Stimulated activated CD8-positive, alpha-beta memory T cell treated with anti-CD3 and anti-CD28 coated beads, Interleukin-12 subunit alpha, Interleukin-12 subunit beta, amount 100 ng/mL, for 1 hour (primary cell): ENCODE results near the gene TBC1D22A.

ENCODE experiments used
- DNase-seq: peaks from one replicate; pipeline ENCODE4 v3.0.0-alpha.2; 2020; ENCODE audit warnings: low read depth

TBC1D22A gene

DNA sequence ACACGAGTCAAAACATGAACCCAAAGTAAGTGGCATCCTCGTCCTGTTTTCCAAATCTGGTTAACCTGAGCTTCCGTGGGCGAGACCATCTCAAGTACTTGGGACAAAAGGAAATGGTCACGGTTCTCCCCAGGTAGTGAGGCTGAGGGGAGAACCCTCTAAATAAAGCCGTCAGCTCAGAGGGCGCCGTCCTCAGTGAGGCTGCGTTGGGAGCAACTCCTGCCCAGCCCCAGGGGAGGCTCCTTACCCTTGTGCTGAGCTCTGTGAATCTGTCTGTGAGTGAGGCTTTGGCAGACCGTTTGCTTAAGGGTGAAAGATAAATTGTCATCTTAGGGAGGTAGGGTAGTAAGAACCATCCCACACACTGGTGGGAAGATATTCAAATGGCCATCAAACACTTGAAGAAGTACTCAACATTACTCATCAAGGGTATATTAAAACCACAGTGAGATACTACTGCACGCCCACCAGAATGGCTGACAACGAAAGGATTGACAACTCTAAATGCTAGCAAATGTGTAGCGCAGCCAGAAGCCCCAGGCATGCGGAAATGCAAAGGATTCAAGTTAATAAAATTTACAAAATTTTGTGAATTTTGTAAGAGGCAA, 321.0 kb downstream of the TBC1D22A start:
- DNase-seq, result no peak

GRCh38 chr22:47084226-47084625, 321.8 kb downstream of the TBC1D22A start:
- no peak for DNase-seq

- DNase-seq, result no peak
Measured at GRCh38 chr22:47086596-47087248, 324.3 kb downstream of the TBC1D22A start.

DNA sequence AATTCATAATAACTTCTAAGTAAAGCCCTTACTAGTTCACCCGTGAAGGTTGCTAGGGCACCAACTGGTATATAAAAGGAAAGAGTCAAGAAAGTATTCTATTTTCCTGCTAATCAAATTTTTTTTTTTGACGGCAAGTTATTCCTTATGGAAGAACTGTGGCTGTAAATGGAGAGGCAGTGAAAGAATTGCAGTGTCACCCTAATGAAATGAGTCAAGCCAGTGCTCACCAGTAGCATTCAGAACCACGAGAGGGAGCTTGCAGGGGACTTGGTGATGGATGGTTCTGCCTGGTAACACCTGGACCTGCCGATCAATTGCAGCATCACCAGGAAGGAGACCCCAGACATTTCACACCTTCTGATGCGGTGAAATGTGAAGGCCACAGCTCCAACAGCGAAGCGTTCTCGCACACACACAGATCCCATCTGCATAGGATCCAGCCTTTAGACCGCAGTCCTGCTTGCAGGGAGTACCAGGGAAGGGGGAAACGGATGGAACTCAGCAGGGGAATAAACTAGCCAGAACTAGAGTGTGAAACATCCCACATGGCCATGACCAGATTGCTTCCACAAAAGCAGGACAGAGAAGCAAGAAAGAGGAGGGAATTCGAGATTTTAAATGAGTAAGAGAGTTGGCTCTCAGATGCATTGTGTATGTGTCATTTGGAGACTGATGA, 326.2 kb downstream of the TBC1D22A start:
- DNase-seq, result no peak

DNA sequence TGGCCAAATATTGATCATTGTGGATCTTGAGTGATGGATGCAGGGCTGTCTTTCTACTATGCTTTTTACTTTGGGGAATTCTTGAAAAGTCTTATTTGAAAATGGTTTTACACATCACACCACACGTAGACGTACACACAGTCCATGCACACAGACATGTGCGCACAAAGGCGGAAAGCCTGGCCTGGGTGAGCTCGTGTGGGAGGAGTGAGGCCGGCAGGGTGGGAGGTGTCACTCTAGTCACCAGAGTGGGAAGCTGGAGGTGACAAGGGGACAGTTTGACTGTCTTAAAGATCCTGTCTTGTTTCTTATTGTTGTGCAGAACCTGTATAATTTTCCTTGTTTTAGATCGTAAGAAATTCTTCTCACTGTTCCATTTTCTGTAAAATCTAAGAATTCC, 326.9 kb downstream of the TBC1D22A start:
- DNase-seq, result no peak

DNA sequence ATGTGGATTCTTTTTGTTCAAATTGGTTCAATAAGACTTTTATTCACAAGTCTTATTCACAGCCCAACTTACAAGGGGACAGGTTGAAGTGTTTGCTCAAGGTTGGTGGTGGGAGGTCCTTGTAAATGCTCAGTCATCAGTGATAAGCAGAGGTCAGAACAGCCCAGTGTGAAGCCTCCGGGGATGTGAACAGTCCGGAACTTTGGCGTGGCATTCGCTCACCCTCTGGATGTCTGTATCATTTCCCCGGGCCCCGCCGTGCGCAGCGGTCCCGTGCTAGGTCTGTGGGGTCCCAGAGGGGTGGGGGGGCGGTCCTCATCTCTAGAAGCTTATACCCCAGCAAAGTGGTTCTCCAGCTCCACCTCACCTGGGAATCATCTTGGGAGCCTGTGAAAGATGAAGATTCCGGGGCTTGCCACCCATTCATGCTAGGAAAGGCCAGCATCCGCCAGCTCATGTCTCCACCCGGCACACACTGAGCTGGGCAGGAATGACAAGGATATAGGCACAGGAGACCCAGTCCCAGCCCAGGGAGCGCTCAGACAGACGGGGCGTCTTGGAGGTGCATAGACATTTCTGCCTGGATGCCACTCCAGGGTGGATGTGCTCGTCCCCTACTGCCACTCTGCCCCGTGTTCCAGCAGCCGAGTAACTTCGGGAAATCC, 327.5 kb downstream of the TBC1D22A start:
- no peak for DNase-seq

DNA sequence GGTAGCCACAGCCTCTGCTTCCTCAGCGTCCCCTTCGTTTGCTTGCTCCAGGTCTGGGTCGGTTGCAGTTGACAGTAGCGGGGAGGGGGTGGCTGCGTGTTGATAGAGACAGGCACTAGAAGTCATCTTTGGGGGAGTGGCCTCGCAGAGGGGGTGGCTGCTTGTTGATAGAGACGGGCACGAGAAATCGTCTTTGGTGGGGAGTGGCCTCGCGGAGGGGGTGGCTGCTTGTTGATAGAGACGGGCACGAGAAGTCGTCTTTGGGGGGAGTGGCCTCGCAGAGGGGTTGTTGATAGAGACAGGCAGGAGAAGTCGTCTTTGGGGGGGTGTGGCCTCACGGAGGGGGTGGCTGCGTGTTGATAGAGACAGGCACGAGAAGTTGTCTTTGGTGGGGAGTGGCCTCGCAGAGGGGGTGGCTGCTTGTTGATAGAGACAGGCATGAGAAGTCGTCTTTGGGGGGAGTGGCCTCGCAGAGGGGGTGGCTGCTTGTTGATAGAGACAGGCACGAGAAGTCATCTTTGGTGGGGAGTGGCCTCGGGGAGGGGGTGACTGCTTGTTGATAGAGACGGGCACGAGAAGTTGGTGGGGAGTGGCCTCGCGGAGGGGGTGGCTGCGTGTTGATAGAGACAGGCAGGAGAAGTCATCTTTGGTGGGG, 328.3 kb downstream of the TBC1D22A start:
- no peak for DNase-seq

DNA sequence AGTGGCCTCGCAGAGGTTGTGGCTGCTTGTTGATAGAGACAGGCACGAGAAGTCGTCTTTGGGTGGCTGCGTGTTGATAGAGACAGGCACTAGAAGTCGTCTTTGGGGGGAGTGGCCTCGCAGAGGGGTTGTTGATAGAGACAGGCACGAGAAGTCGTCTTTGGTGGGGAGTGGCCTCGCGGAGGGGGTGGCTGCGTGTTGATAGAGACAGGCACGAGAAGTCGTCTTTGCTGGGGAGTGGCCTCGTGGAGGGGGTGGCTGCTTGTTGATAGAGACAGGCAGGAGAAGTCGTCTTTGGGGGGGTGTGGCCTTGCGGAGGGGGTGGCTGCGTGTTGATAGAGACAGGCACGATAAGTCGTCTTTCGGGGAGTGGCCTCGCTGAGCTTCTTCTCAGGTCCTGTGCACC, 328.8 kb downstream of the TBC1D22A start:
- no peak for DNase-seq

DNA sequence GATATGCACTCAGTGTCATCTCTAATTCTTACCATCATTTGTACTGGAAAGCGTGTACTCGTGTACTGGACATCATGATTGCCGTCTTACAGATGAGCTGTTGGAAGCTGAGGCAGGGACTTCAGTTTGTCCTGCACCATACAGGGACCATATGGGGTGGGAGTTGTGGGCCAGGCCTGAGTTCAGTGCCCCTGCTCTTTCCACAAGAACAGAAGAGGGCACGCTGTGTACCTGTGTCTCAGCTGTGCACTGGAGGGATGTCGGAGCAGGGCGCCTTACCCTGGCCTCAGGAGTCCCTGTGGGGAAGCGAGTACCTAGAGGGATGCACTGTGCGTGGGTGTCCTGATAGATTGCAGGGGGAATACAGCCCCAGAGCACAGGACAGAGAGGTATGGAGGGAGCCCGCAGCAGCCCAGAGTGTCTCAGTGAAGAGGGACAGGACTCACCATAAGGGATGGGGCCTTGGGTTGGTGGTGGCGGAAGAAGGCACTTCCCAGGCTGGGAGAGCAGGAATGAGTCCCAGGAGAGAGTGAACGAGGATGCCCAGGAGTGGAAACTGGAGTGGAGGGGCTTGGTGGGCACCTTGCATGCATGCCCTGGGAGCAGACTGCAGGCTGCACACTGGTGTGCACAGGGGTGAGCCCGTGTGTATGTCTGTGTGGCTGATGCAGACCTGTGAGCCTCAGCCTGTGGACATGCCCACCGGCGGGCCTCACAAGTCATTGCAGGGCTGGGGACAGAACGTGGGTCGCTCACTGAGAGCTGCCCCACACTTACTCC, 329.7 kb downstream of the TBC1D22A start:
- no peak for DNase-seq

- no peak for DNase-seq
Measured at GRCh38 chr22:47092896-47093311, 330.5 kb downstream of the TBC1D22A start.

- DNase-seq, result no peak
Measured at GRCh38 chr22:47093720-47094119, 331.3 kb downstream of the TBC1D22A start.

- DNase-seq, result no peak
Measured at GRCh38 chr22:47094861-47095330, 332.4 kb downstream of the TBC1D22A start.

DNA sequence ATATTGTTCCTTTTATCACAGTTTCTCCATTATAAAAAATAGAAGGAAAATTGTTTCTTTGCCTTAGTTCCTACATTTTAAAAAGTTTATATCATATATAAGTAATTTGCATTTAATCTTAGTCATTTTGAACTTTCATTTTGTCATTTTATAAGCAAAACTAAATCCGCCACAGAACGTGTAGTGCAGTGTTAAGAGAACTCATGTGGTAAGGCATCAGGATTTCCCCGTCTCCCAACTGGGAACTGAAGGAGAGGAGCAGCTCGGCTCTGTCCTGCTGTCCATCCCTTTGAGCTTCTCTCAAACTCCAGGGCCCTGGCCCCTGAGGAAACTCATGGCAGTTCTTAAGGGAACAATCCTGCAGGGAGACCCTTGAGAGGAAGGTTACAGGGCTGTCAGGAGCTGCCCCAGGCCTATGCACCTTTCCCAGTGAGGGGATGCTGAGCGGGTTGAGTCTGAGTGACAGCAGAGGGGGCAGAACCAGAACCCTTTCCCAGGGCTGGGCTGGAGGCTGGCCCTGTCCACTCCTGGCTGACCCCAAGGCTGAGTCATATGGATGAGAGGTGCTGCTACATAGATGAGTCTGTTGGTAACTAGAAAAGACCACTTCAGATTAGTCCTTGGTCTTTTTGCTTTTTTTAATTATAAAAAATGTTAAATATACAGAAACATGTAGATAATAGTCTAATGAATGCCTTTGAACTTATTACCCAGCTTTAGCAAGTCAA, 333.1 kb downstream of the TBC1D22A start:
- DNase-seq, result no peak

DNA sequence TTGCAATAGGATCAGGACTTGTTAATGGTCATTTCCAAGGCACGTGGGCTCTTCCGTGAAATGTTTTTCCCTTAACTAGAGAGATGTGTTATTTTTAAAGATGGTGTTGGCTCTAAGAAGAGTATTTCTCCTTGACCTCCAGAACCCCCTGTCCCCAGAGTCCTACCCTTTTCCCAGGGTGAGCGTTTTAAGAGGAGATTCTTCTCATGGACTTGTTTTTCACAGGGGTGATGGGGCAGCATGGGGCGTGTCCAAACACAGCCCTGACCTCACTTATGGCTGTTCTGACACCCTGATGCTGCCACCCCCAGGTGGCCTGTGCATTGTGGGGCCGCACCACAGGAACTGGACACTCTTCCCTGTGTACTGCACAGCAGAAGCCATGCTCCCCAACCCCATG, 335.7 kb downstream of the TBC1D22A start:
- DNase-seq, result no peak

DNA sequence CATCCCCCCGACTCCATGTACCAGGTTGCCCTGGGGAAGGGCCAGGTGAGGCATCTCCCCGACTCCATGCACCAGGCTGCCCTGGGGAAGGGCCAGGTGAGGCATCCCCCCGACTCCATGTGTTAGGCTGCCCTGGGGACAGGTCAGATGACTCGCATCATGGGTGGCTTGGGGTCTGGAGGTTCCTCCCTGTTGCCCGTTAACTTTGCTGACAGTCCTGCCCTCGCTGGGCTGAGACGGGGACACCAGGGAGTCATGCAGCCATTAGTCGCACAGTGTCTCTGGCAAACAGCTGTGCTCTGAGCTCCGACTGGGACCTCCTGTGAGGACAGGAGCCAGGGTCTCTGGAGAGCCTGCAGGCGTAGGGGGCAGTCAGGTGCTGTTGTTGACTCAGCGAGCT, 336.1 kb downstream of the TBC1D22A start:
- DNase-seq, result no peak

- DNase-seq, result no peak
Measured at GRCh38 chr22:47100019-47100418, 337.6 kb downstream of the TBC1D22A start.

DNA sequence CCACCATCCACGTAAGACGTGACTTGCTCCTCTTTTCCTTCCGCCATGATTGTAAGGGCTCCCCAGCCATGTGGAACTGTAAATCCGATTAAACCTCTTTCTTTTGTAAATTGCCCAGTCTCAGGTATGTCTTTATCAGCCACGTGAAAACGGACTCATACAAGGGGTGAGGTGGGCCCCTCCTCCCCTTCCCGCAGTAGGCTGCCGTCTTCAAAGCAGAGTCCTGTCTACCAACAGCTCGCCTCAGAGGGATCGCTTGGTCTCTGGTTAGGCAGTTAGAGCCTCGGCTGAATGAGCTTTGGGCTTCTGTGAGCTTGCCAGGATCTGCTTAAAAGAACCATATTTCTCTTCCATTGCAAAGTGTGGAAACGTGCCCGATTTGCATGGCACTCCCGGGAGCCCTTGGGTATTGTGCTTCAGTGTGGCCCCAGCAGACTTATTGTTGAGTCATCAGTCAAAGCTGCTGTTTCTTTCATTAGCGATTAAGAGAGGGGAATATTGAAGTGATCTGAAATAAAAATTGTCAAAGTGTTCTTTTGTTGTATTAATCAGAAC, 338.3 kb downstream of the TBC1D22A start:
- DNase-seq, result no peak

DNA sequence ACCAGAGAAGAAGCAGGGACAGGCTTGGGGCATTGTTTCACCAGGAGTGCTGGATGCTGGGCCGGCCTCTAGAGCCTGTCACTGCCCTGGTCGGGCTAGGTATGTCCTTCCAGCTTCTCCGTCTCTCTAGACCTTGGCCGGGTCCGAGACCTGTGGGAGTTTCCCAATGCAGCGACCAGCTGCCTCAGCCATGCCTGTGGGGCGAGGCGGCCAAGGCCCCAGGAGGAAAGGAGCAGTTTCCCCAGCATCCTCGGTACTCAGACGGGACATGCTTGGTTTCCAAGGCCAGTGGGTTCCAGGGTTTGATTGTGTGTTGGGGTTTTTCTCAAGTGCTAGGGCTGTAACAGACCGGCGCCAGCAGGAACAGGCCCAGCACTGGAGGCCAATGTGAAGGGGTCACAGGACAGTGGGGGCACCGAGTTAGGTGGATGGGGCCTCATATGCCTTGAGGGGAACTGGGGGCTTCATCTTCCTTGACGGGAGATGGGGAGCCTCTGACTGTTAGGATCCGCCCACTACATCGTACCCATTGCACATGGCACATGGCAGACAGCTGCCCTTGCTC, 339.0 kb downstream of the TBC1D22A start:
- no peak for DNase-seq

- no peak for DNase-seq
Measured at GRCh38 chr22:47102081-47102480, 339.6 kb downstream of the TBC1D22A start.

DNA sequence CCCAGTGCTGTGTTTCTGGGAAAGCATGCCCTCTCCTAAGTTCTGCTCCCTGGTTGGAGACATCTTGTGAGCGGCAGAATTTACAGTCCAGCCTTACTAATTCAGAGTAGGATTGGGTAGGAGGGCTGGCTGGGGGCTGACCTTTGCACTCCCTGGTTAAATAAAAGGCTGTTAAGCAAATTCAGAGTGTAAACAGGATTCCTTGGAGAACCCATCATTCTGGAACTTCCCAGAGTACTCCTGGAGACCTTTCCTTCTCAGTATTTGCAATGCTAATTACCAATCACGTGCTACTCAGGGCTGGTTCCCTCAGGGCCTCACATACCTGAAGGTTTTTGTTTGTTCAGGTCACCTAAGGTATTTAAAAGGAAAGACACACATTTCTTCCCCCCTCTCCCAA, 340.2 kb downstream of the TBC1D22A start:
- no peak for DNase-seq
